ENCODE measurements around the gene OXA1L. TPM values are rescaled to one million over a fixed set of nuclear protein-coding genes. Genes with fewer than 3 reads are reported as not detected.

The OXA1L gene
- total RNA-seq = 46.0 TPM

GRCh38 chr14:22766457-22767322 is at the start of gene OXA1L:
Gene OXA1L, plus strand, starts transcription at chr14:22766688. Its CDS starts 14 bp downstream, at chr14:22766702.

DNA sequence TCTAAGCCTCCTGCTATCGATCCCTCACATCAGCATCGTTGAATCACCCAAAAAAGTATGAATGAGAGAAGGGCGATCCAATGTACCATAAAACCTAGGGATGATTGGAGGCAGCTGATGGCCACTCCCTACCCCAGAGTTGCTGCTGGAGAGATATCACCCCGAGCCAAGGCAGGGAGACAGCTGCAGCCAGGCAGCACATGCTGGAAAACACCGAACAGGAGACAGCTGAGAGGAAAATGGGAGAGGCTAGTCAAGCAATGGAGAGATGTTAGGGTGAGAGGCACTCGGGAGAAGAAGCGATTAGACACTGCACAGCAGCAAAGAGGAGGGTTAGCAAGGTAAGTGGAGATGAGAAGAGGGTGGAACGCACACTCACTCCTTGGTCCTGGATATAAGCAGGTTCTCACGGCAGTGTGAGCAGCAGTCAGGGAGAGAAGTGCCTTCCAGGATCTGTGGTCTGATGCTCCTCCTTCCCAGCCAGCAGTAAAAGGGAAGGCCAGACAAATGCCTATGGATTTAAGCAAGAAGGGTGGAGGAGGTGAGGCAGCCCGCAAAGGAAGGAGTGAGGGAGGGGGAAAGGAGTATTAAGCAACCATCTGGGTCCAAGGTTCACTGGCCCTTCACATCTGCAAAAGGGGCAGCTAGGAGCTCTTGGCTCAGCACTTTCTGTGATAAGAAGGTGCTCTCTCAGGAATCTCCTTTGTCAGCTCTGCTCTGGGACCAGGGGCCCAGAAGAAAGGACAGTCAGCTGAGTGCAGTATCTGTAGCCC is 48.6 kb downstream of the OXA1L start, which contains the start of gene SLC7A7:
TSS of gene SLC7A7 (minus strand) at position 495 of the 773 bp plus-strand sequence. CDS start 2,037 bp downstream, outside the sequence.

Small RNA genes lying within 50 kb of the gene (small RNA-seq; reads per million reads assigned to genes)
- not detected for gene RF00588 (ENCODE audit: low replicate concordance)

Other genes with a start within 250 kb of the OXA1L start
- 61.0 TPM for gene DAD1, start 177.5 kb upstream of the OXA1L start, total RNA-seq
- 4.1 TPM for gene ABHD4, start 168.4 kb upstream of the OXA1L start, total RNA-seq
- gene OR6J1, start 122.3 kb upstream of the OXA1L start, total RNA-seq = not detected
- gene SLC7A7, start 48.7 kb downstream of the OXA1L start, total RNA-seq = 2.8 TPM
- gene MRPL52, start 63.2 kb downstream of the OXA1L start, total RNA-seq = 18.2 TPM
- gene MMP14, start 69.9 kb downstream of the OXA1L start, total RNA-seq = 8.5 TPM
- gene LRP10, start 105.1 kb downstream of the OXA1L start, total RNA-seq = 4.1 TPM
- 1.9 TPM for gene REM2, start 116.5 kb downstream of the OXA1L start, total RNA-seq
- gene RBM23, start 152.5 kb downstream of the OXA1L start, total RNA-seq = 66.0 TPM
- 46.6 TPM for gene PRMT5, start 162.7 kb downstream of the OXA1L start, total RNA-seq
- 27.2 TPM for gene HAUS4, start 190.4 kb downstream of the OXA1L start, total RNA-seq
- gene AJUBA, start 215.9 kb downstream of the OXA1L start, total RNA-seq = 4.7 TPM
- 6.3 TPM for gene C14orf93, start 243.5 kb downstream of the OXA1L start, total RNA-seq